Mesendoderm (in vitro differentiated cells): ENCODE results near the gene NR2F1-AS1.

Experiments used
- DNase-seq: peaks from one replicate; pipeline ENCODE4 v3.0.0; 2013
- H2AK5ac ChIP-seq: 2 replicates; pipeline ENCODE4 v1.6.1; 2013; ENCODE audit warnings: low read length, inconsistent platforms
- H2BK120ac ChIP-seq: 2 replicates; pipeline ENCODE4 v1.6.1; 2013; ENCODE audit warnings: low read depth, mild to moderate bottlenecking, low read length, moderate library complexity, mixed read lengths
- H2BK15ac ChIP-seq: replicated peaks from 2 replicates; pipeline ENCODE4 v1.6.1; 2013; ENCODE audit warnings: low read depth, mild to moderate bottlenecking, moderate library complexity
- H2BK5ac ChIP-seq: 2 replicates; pipeline ENCODE4 v1.6.1; 2013; ENCODE audit warnings: low read length, inconsistent platforms
- H3K18ac ChIP-seq: 2 replicates; pipeline ENCODE4 v1.6.1; 2013; ENCODE audit warnings: mild to moderate bottlenecking, low read length, mixed read lengths
- H3K23ac ChIP-seq: one replicate; pipeline ENCODE4 v1.6.1; 2013; ENCODE audit warnings: low read length
- H3K27ac ChIP-seq: 2 replicates; pipeline ENCODE4 v1.5.1; 2013; ENCODE audit warnings: low read depth, mild to moderate bottlenecking, inconsistent platforms, low read length, moderate library complexity
- H3K27me3 ChIP-seq: 2 replicates; pipeline ENCODE4 v1.6.1; 2013; ENCODE audit warnings: low read length, control low read depth, mild to moderate bottlenecking, inconsistent platforms; ENCODE audit not compliant: insufficient read depth, poor library complexity
- H3K36me3 ChIP-seq: 2 replicates; pipeline ENCODE4 v1.6.1; 2013; ENCODE audit warnings: low read length, inconsistent platforms; ENCODE audit not compliant: control insufficient read depth, insufficient read depth
- H3K4ac ChIP-seq: one replicate; pipeline ENCODE4 v1.6.1; 2013; ENCODE audit warnings: low read depth, mild to moderate bottlenecking, low read length, moderate library complexity
- H3K4me1 ChIP-seq: 2 replicates; pipeline ENCODE4 v1.6.1; 2013; ENCODE audit warnings: low read depth, low read length, inconsistent platforms; ENCODE audit not compliant: control insufficient read depth
- H3K4me2 ChIP-seq: 2 replicates; pipeline ENCODE4 v1.6.1; 2013; ENCODE audit warnings: low read length
- H3K4me3 ChIP-seq: 2 replicates; pipeline ENCODE4 v1.5.1; 2013; ENCODE audit warnings: mild to moderate bottlenecking, low read length
- H3K56ac ChIP-seq: one replicate; pipeline ENCODE4 v1.6.1; 2013; ENCODE audit warnings: low read length
- H3K79me1 ChIP-seq: 2 replicates; pipeline ENCODE4 v1.6.1; 2013; ENCODE audit warnings: low read length, inconsistent platforms
- H3K79me2 ChIP-seq: 2 replicates; pipeline ENCODE4 v1.6.1; 2013; ENCODE audit warnings: mild to moderate bottlenecking, low read length; ENCODE audit not compliant: control insufficient read depth, insufficient read depth
- H3K9ac ChIP-seq: 2 replicates; pipeline ENCODE4 v1.6.1; 2013; ENCODE audit warnings: low read length, inconsistent platforms
- H4K5ac ChIP-seq: one replicate; pipeline ENCODE4 v1.6.1; 2013; ENCODE audit warnings: low read length
- H4K8ac ChIP-seq: one replicate; pipeline ENCODE4 v1.6.1; 2013; ENCODE audit warnings: low read depth, mild to moderate bottlenecking, control low read depth, low read length, moderate library complexity
- WGBS: extraction: QIAGEN DNeasy Blood & Tissue Kit; methylation state at CpG from one replicate; pipeline ENCODE4 v1.1.7; 2013; ENCODE audit warnings: low lambda C conversion rate, missing lambda C conversion rate; ENCODE audit not compliant: insufficient coverage; ENCODE audit errors: extremely low coverage; 5-methylcytosine and 5-hydroxymethylcytosine counted together

Gene NR2F1-AS1

DNA sequence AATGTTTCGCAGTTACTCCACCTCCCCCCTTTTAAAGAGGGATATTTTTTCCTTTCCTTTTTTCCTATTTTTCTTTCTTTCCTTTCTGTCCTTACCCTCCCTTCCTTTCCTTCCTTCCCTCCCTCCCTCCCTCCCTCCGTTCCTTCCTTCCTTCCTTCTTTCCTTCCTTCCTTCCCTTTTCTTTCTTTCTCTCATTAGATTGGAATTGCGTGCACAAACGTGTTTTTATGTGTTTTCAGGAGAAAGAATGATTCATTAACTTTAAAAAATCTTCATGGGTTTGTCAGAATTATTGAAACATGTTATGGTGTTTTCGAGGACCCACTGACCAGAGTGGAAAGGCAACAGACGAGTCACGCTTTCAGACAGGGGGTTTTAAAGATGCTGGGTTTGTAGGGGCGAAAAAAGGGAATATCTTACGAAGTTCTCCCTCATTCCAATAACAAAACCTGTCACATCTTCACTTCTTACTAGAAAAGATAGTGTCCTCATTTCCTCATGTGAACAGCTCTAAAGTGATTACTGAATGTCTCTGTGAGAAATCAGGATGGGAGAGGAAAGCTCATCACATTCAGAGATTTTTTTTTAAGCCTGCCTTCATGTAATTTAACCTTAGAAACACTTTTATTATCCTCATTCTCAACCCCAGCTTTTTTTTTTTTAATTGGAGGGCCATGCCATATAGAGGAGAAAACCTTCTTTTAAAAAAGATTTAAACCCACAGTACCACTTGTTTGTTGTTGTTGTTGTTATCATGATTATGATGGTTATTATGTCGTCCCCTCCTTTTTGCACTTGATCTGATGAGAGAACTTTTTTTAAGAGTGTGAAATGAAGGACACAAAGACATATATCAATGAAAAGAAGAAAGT, 23.9 kb upstream of the NR2F1-AS1 start:
- Histone ChIP-seq H3K56ac (no peak overlapping the region), H4K5ac (no peak overlapping the region), H3K4me1 (peaks cover 2% of the 10 kb centered on the region), H2AK5ac (no peak overlapping the region), H3K9ac (no peak overlapping the region), H3K4me2 (no peak overlapping the region), H3K4ac (no peak overlapping the region), H4K8ac (no peak overlapping the region), H3K79me1 (no peaks in the 10 kb centered on the region), H3K36me3 (no peaks in the 10 kb centered on the region), H3K79me2 (no peaks in the 10 kb centered on the region), H2BK15ac (no peak overlapping the region), H3K27ac (no peak overlapping the region), H3K23ac (no peak overlapping the region), H3K27me3 (peaks cover 69% of the 10 kb centered on the region), H3K4me3 (no peak overlapping the region), H2BK120ac (no peak overlapping the region), H2BK5ac (no peak overlapping the region), H3K18ac (no peak overlapping the region)
- no CpG with 5 or more reads among the region's 10 CpGs for WGBS
- no peak for DNase-seq

DNA sequence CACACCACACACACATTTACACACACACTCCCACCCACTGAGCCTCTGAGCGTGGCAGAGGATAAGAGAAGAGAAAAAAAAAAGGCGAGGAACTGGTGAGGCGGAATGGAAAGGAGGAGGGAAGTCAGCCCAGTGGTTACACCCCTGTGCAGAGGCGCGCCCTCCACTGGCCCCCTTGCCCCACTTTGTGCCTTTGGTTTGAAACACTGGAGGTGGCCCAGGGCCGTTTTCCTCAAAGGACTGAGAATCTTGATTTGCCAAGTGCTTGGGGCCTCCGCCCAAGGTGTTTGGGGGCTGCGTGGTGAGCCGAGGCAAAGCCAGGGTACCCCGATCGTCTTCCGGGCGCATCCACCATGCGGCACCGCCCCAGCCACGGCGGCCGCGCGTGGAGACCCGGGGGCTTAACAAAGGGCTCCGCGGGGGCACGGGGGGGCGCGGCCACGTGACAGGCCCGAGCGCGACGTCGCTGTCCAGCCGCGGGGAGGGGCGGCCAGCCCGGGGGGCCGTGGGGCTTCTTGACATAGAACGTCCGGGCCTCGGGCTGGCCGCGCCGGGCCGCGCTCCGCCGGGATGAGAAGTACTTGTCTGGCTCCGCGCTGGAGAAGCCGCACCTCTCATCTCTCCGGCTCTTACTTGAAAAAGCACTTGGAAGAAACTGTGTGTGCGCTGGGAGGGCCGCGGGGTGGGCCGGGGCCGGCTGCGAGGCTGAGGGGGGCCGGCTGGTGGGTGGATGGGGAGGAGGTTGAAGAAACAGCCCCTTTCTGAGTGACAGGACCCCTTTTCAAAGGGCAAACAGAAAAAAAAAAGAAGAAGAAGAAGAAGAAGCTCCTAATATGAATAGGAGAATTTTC, 23.0 kb upstream of the NR2F1-AS1 start:
- Histone ChIP-seq H3K23ac (no peak overlapping the region), H3K4ac (no peak overlapping the region), H3K4me1 (peaks cover 2% of the 10 kb centered on the region), H2BK120ac (no peak overlapping the region), H2BK5ac (no peak overlapping the region), H4K5ac (no peak overlapping the region), H3K79me1 (no peaks in the 10 kb centered on the region), H3K79me2 (no peaks in the 10 kb centered on the region), H3K4me2 (no peak overlapping the region), H3K4me3 (no peak overlapping the region), H4K8ac (no peak overlapping the region), H3K27ac (no peak overlapping the region), H2AK5ac (no peak overlapping the region), H3K36me3 (no peaks in the 10 kb centered on the region), H3K9ac (no peak overlapping the region), H3K18ac (no peak overlapping the region), H2BK15ac (no peak overlapping the region), H3K27me3 (peaks cover 69% of the 10 kb centered on the region), H3K56ac (no peak overlapping the region)
- no peak for DNase-seq
- no CpG with 5 or more reads among the region's 58 CpGs for WGBS

GRCh38 chr5:93603078-93603792, 22.2 kb upstream of the NR2F1-AS1 start:
- H3K23ac ChIP-seq = no peak overlapping the region
- H3K4me2 ChIP-seq = no peak overlapping the region
- no peak overlapping the region for H2AK5ac ChIP-seq
- no peak overlapping the region for H2BK5ac ChIP-seq
- no peak overlapping the region for H3K4ac ChIP-seq
- no peaks in the 10 kb centered on the region for H3K36me3 ChIP-seq
- no peak overlapping the region for H4K5ac ChIP-seq
- H3K79me1 ChIP-seq = no peaks in the 10 kb centered on the region
- H2BK120ac ChIP-seq = no peak overlapping the region
- no peak overlapping the region for H3K9ac ChIP-seq
- H3K18ac ChIP-seq = no peak overlapping the region
- H3K27ac ChIP-seq = no peak overlapping the region
- no peak for DNase-seq
- H3K4me1 ChIP-seq = peaks cover 2% of the 10 kb centered on the region
- H3K27me3 ChIP-seq = peaks cover 74% of the 10 kb centered on the region
- H3K79me2 ChIP-seq = no peaks in the 10 kb centered on the region
- H3K56ac ChIP-seq = no peak overlapping the region
- H2BK15ac ChIP-seq = no peak overlapping the region
- no CpG with 5 or more reads among the region's 8 CpGs for WGBS
- no peak overlapping the region for H4K8ac ChIP-seq
- no peak overlapping the region for H3K4me3 ChIP-seq

DNA sequence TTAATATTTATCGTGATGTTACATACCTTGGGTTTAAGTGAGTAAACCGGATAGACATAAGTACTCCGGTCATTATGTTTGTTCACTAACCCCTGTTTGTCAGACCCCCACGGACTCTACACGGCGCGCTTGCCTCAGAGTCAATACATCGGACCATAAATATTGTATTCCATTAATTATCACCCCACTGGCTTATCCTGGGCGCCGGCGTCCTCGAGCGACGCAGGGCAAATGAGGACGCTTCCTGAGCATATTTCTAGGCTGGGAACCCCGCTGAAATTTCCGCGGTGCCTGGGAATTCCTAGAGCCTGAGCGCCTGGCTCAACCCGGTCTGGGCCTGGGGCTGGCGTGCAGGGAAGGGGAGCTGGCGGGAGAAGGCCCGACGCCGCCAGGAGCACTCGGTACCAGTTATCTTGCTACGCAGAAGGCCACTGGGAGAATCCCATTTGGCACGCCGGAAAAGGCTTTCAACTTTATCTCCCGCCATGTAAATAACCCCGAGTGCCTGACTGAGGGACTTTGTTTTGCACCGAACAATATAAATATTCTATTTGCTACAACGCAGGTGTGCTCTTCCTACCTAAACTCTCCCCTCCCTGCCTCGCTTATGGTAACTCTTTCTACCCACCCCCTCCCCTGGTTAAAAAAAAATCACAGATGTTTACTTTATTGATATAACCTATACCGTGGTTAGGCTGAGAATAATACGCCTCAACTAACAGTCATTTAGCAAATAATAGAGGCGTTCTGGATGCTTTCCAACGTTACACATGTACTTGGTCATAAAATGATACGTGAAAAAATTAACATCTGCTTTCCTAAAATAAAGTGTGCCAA, 21.4 kb upstream of the NR2F1-AS1 start:
- WGBS = no CpG with 5 or more reads among the region's 39 CpGs
- H3K36me3 ChIP-seq = no peaks in the 10 kb centered on the region
- peaks cover 78% of the 10 kb centered on the region for H3K27me3 ChIP-seq

GRCh38 chr5:93601802-93602155, 20.8 kb upstream of the NR2F1-AS1 start:
- H4K8ac ChIP-seq = no peak overlapping the region
- H3K56ac ChIP-seq = no peak overlapping the region
- no peak overlapping the region for H2BK15ac ChIP-seq
- H3K9ac ChIP-seq = no peak overlapping the region
- no peaks in the 10 kb centered on the region for H3K79me1 ChIP-seq
- H3K27ac ChIP-seq = no peak overlapping the region
- no peak overlapping the region for H3K4me2 ChIP-seq
- H3K4ac ChIP-seq = no peak overlapping the region
- no peak overlapping the region for H3K4me3 ChIP-seq
- no peak overlapping the region for H4K5ac ChIP-seq
- H3K79me2 ChIP-seq = no peaks in the 10 kb centered on the region
- no peak overlapping the region for H2AK5ac ChIP-seq
- no peak overlapping the region for H2BK5ac ChIP-seq
- H3K36me3 ChIP-seq = no peaks in the 10 kb centered on the region
- no CpG with 5 or more reads among the region's 9 CpGs for WGBS
- H3K23ac ChIP-seq = no peak overlapping the region
- H3K4me1 ChIP-seq = peaks cover 4% of the 10 kb centered on the region
- peaks cover 83% of the 10 kb centered on the region for H3K27me3 ChIP-seq
- H3K18ac ChIP-seq = no peak overlapping the region
- no peak for DNase-seq
- H2BK120ac ChIP-seq = no peak overlapping the region

More for the DNA sequence above, 21.4 kb upstream of the NR2F1-AS1 start:
- H4K8ac ChIP-seq = no peak overlapping the region
- no peak overlapping the region for H2AK5ac ChIP-seq
- H3K27ac ChIP-seq = no peak overlapping the region
- H3K9ac ChIP-seq = no peak overlapping the region
- H2BK15ac ChIP-seq = no peak overlapping the region
- H3K79me2 ChIP-seq = no peaks in the 10 kb centered on the region
- H3K4me2 ChIP-seq = peak overlapping the region; percentile 8
- DNase-seq = peak; percentile 90
- no peak overlapping the region for H3K23ac ChIP-seq
- H3K4me1 ChIP-seq = peaks cover 3% of the 10 kb centered on the region
- H3K56ac ChIP-seq = no peak overlapping the region
- H2BK120ac ChIP-seq = no peak overlapping the region
- H2BK5ac ChIP-seq = no peak overlapping the region
- H4K5ac ChIP-seq = no peak overlapping the region
- H3K4me3 ChIP-seq = no peak overlapping the region
- no peak overlapping the region for H3K4ac ChIP-seq
- no peaks in the 10 kb centered on the region for H3K79me1 ChIP-seq
- H3K18ac ChIP-seq = no peak overlapping the region
